ENCODE measurements around the gene ZNF329.

The ZNF329 gene

GRCh38 chr19:58118979-58119733 is 31.4 kb downstream of the ZNF329 start:
- no peak for DNase-seq (ENCODE audit: low read depth)
- TF ChIP-seq CTCF (conservative IDR thresholded peaks at IDR 0.05; ENCODE audit: low read depth, low read length), result no peak
- no peak overlapping the region for H3K4me3 ChIP-seq (ENCODE audit: low read depth, low read length)

- H3K4me3 ChIP-seq (ENCODE audit: low read depth, low read length), result no peak overlapping the region
- DNase-seq (ENCODE audit: low read depth), result no peak
- no peak for TF ChIP-seq CTCF (conservative IDR thresholded peaks at IDR 0.05; ENCODE audit: low read depth, low read length)
Observed at GRCh38 chr19:58117841-58118575, 32.6 kb downstream of the ZNF329 start.

- DNase-seq (ENCODE audit: low read depth), result no peak
- no peak overlapping the region for H3K4me3 ChIP-seq (ENCODE audit: low read depth, low read length)
- no peak for TF ChIP-seq CTCF (conservative IDR thresholded peaks at IDR 0.05; ENCODE audit: low read depth, low read length)
Observed at GRCh38 chr19:58108546-58108817, 42.1 kb downstream of the ZNF329 start.

- no peak overlapping the region for H3K4me3 ChIP-seq (ENCODE audit: low read depth, low read length)
- no peak for DNase-seq (ENCODE audit: low read depth)
- TF ChIP-seq CTCF (conservative IDR thresholded peaks at IDR 0.05; ENCODE audit: low read depth, low read length), result no peak
Observed at GRCh38 chr19:58107778-58108545, 42.6 kb downstream of the ZNF329 start.

- TF ChIP-seq CTCF (conservative IDR thresholded peaks at IDR 0.05; ENCODE audit: low read depth, low read length), result no peak
Observed at GRCh38 chr19:58098682-58098998, 51.9 kb downstream of the ZNF329 start.

GRCh38 chr19:58097781-58098681 is 52.6 kb downstream of the ZNF329 start, which contains the start of gene ZSCAN18:
TSS of gene ZSCAN18 (minus strand) at chr19:58098231. CDS start at chr19:58090267, 7,964 bp downstream.
- peak; percentile 98 for DNase-seq (ENCODE audit: low read depth)
- TF ChIP-seq CTCF (conservative IDR thresholded peaks at IDR 0.05; ENCODE audit: low read depth, low read length), result no peak
- H3K4me3 ChIP-seq (ENCODE audit: low read depth, low read length), result peak within 1 kb of the TSS; percentile 93

More at GRCh38 chr19:58098682-58098998, 51.9 kb downstream of the ZNF329 start:
- H3K4me3 ChIP-seq (ENCODE audit: low read depth, low read length), result peak overlapping the region; percentile 64
- DNase-seq (ENCODE audit: low read depth), result no peak

Measured in choroid plexus epithelial cell (primary cell).